ENCODE results near the gene ANXA6.
"Not testable (repeated sequence)": the region's sequence is repeated elsewhere in the genome, so short reads cannot be mapped to it uniquely, and the experiment has no call there.

ANXA6 gene

GRCh38 chr5:151179489-151179840 is 21.9 kb upstream of the ANXA6 start:
- no peaks in the 10 kb centered on the region for H3K4me1 ChIP-seq (ENCODE audit: control insufficient read depth, insufficient read depth, low read length)
- no peaks in the 10 kb centered on the region for H3K9me3 ChIP-seq (ENCODE audit: control insufficient read depth, insufficient read depth, low read length)
- H3K36me3 ChIP-seq (ENCODE audit: control insufficient read depth, insufficient read depth, low read length) = no peaks in the 10 kb centered on the region
- no peak overlapping the region for H3K9ac ChIP-seq (ENCODE audit: low read depth, low read length)
- H3K4me3 ChIP-seq (ENCODE audit: low read depth, low read length) = no peak overlapping the region
- H3K27ac ChIP-seq (ENCODE audit: low read depth, low read length) = no peak overlapping the region
- no peaks in the 10 kb centered on the region for H3K27me3 ChIP-seq (ENCODE audit: control insufficient read depth, insufficient read depth, low read length)

GRCh38 chr5:151178777-151179488 is 21.4 kb upstream of the ANXA6 start:
- Histone ChIP-seq H3K9ac (ENCODE audit: low read depth, low read length) (no peak overlapping the region), H3K36me3 (ENCODE audit: control insufficient read depth, insufficient read depth, low read length) (no peaks in the 10 kb centered on the region), H3K4me3 (ENCODE audit: low read depth, low read length) (no peak overlapping the region)

DNA sequence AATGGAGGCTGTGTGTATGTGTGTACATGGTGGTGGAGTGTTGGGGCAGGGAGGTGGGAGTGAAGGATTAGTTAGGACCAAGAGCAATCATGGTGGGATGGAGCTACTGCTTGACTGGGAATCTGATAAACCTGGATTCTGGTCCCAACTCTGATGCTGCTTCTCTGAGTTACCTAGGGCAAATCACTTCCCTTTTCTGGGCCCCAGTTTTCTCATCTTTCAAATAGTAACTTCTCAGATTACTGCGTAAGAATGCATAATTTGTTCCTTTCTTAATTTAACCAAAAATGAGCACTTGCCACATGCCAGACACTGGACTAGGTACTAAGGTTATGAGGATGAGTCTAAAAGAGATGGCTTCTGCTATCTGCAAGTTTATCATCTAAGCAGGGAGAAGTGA is 20.8 kb upstream of the ANXA6 start:
- H3K9ac ChIP-seq (ENCODE audit: low read depth, low read length) = no peak overlapping the region
- no peaks in the 10 kb centered on the region for H3K36me3 ChIP-seq (ENCODE audit: control insufficient read depth, insufficient read depth, low read length)
- no peak overlapping the region for H3K4me3 ChIP-seq (ENCODE audit: low read depth, low read length)
- H3K27me3 ChIP-seq (ENCODE audit: control insufficient read depth, insufficient read depth, low read length) = no peaks in the 10 kb centered on the region
- no peaks in the 10 kb centered on the region; the same call in 1 of the 2 replicates for H3K4me1 ChIP-seq (ENCODE audit: control insufficient read depth, insufficient read depth, low read length)
- H3K27ac ChIP-seq (ENCODE audit: low read depth, low read length) = no peak overlapping the region
- H3K9me3 ChIP-seq (ENCODE audit: control insufficient read depth, insufficient read depth, low read length) = no peaks in the 10 kb centered on the region

More at GRCh38 chr5:151178777-151179488, 21.4 kb upstream of the ANXA6 start:
- Histone ChIP-seq H3K27ac (ENCODE audit: low read depth, low read length) (no peak overlapping the region), H3K27me3 (ENCODE audit: control insufficient read depth, insufficient read depth, low read length) (no peaks in the 10 kb centered on the region), H3K4me1 (ENCODE audit: control insufficient read depth, insufficient read depth, low read length) (no peaks in the 10 kb centered on the region; the same call in 1 of the 2 replicates), H3K9me3 (ENCODE audit: control insufficient read depth, insufficient read depth, low read length) (no peaks in the 10 kb centered on the region)

- not testable (repeated sequence) for H3K27me3 ChIP-seq (ENCODE audit: control insufficient read depth, insufficient read depth, low read length); H3K9me3 ChIP-seq (ENCODE audit: control insufficient read depth, insufficient read depth, low read length); H3K4me3 ChIP-seq (ENCODE audit: low read depth, low read length); H3K27ac ChIP-seq (ENCODE audit: low read depth, low read length); H3K36me3 ChIP-seq (ENCODE audit: control insufficient read depth, insufficient read depth, low read length); H3K9ac ChIP-seq (ENCODE audit: low read depth, low read length); H3K4me1 ChIP-seq (ENCODE audit: control insufficient read depth, insufficient read depth, low read length)
These were observed 18.7 kb upstream of the ANXA6 start for GRCh38 chr5:151176268-151176667.

DNA sequence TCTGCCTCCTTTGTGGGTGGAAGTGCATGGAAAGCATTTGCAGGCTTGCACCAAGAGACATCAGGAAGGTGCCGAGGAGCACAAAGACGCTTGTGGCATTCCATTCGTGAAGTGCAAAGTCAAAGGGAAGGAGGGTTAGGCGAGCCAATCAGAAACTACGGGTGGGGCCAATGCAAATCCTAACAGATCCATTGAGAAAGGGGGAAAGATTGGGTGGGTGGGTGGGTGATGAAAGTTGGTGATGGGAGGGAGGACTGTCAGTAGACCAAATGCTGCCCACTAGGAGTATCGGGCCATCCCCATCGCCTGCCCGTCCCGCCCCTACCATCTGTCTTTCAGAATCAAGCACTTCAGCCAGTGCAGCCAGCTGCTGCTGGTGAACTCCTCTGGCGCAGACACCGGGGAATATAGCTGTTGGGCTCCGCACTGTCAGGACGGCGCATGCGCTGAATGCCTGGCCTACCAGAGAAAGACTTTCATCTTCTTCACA is 17.1 kb upstream of the ANXA6 start:
- no peak overlapping the region for H3K4me3 ChIP-seq (ENCODE audit: low read depth, low read length)
- no peak overlapping the region for H3K27ac ChIP-seq (ENCODE audit: low read depth, low read length)
- no peaks in the 10 kb centered on the region for H3K27me3 ChIP-seq (ENCODE audit: control insufficient read depth, insufficient read depth, low read length)
- H3K9me3 ChIP-seq (ENCODE audit: control insufficient read depth, insufficient read depth, low read length) = no peaks in the 10 kb centered on the region
- no peaks in the 10 kb centered on the region for H3K36me3 ChIP-seq (ENCODE audit: control insufficient read depth, insufficient read depth, low read length)
- no peak overlapping the region for H3K9ac ChIP-seq (ENCODE audit: low read depth, low read length)
- no peaks in the 10 kb centered on the region; the same call in 1 of the 2 replicates for H3K4me1 ChIP-seq (ENCODE audit: control insufficient read depth, insufficient read depth, low read length)

DNA sequence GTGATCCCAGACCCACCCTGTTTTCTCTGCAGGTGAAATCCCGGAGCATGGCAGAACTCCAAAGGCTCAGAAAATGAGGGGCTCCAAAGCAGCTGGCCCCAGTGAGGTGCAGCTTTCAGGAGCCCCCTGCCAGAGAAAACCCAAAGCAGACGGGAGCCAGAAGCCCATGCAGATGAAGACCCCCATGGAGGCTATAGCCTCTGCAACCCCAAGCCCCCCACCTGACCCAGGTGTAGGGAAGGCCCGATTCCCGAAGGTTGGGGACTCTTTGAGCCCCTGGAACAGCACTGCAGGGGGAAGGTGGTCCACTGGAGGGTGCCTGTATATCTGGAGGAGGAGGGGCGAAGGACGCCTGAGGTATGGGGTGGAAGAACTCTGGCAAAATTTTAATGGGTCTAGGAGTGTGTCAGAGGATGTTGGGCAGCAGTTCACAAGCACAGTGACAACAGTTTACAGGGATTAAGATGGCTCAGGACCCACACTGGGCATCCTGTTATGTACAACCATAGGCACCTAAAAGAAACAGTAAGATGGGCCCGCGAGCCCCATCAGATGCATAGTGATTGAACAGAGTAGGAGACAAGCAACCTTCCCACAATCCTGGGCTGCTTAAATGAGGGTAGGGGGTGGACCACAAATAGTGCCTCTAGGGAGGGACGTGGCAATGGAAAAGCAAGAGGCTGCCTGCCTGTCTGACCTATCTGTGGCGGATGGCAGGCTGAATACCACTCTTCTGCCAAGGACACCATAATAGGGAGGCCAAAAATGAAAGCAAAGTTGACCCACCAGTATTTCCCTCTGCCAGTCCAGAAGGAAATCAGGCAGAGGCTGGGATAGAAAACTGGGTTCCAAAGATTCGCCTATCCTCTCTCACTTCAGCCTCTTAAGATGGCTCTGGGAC is 16.4 kb upstream of the ANXA6 start:
- no peak overlapping the region for H3K27ac ChIP-seq (ENCODE audit: low read depth, low read length)
- no peaks in the 10 kb centered on the region for H3K27me3 ChIP-seq (ENCODE audit: control insufficient read depth, insufficient read depth, low read length)
- no peaks in the 10 kb centered on the region for H3K36me3 ChIP-seq (ENCODE audit: control insufficient read depth, insufficient read depth, low read length)
- H3K9me3 ChIP-seq (ENCODE audit: control insufficient read depth, insufficient read depth, low read length) = no peaks in the 10 kb centered on the region
- no peak overlapping the region for H3K9ac ChIP-seq (ENCODE audit: low read depth, low read length)
- no peak overlapping the region for H3K4me3 ChIP-seq (ENCODE audit: low read depth, low read length)
- H3K4me1 ChIP-seq (ENCODE audit: control insufficient read depth, insufficient read depth, low read length) = no peaks in the 10 kb centered on the region; the same call in 1 of the 2 replicates

DNA sequence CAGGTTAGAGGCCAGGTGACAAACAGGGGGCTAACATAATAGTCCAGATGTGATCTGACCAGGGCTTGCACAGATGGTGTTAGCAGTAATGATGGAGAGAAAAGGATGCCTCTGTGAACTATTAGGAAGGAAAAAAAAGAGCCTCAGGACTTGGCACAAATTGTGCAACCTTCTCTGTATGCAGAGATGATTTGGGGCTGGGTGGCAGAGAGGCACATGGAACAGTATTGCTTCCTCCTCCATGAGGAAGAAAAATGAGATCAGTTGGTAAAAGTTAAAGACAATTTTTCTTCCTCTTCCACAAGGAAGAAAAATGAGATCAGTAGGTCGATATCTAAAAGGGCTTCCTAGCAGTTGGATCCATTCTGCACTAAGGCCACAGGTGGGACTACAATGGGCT is 13.9 kb upstream of the ANXA6 start:
- no peaks in the 10 kb centered on the region for H3K27me3 ChIP-seq (ENCODE audit: control insufficient read depth, insufficient read depth, low read length)
- no peak overlapping the region for H3K27ac ChIP-seq (ENCODE audit: low read depth, low read length)
- no peak overlapping the region for H3K4me3 ChIP-seq (ENCODE audit: low read depth, low read length)
- H3K9me3 ChIP-seq (ENCODE audit: control insufficient read depth, insufficient read depth, low read length) = no peaks in the 10 kb centered on the region
- no peaks in the 10 kb centered on the region; the same call in 1 of the 2 replicates for H3K4me1 ChIP-seq (ENCODE audit: control insufficient read depth, insufficient read depth, low read length)
- no peaks in the 10 kb centered on the region for H3K36me3 ChIP-seq (ENCODE audit: control insufficient read depth, insufficient read depth, low read length)
- H3K9ac ChIP-seq (ENCODE audit: low read depth, low read length) = no peak overlapping the region

DNA sequence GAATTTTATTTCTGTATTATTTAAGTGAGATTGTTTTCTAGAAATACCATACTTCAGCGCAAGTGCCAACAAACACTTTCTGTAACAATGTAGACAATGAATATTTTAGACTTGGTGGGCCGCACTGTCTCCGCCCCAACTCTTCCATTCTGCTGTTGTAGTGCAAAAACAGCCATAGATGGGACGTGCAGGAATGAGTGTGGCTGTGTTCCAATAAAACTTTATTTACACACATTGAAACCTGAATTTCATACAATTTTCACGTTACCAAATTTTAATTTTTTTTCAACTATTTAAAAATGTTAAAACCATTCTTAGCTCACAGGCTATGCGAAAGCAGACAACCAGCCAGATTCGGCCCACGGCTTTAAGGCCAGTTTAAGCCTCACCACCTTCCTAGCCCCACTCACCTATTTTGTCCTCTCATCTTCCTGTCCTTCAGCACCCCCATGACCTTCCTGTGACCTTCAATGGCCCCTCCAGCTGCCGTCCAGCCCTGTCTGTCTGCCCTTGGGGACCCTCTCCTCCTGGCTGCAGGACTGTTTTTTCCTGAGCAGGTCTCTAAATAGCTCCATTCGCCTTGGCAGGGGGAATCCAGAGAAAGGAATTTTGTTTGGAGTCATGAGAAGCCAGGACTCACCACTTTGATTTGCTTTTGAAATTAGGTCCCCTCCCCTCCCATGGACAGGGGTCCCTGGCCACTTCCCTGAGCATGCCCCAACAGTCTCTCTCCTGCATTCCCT is 11.2 kb upstream of the ANXA6 start:
- H3K9me3 ChIP-seq (ENCODE audit: control insufficient read depth, insufficient read depth, low read length) = no peaks in the 10 kb centered on the region
- H3K36me3 ChIP-seq (ENCODE audit: control insufficient read depth, insufficient read depth, low read length) = no peaks in the 10 kb centered on the region
- no peaks in the 10 kb centered on the region for H3K4me1 ChIP-seq (ENCODE audit: control insufficient read depth, insufficient read depth, low read length)
- H3K4me3 ChIP-seq (ENCODE audit: low read depth, low read length) = no peak overlapping the region
- H3K9ac ChIP-seq (ENCODE audit: low read depth, low read length) = no peak overlapping the region
- H3K27ac ChIP-seq (ENCODE audit: low read depth, low read length) = no peak overlapping the region
- H3K27me3 ChIP-seq (ENCODE audit: control insufficient read depth, insufficient read depth, low read length) = no peaks in the 10 kb centered on the region

DNA sequence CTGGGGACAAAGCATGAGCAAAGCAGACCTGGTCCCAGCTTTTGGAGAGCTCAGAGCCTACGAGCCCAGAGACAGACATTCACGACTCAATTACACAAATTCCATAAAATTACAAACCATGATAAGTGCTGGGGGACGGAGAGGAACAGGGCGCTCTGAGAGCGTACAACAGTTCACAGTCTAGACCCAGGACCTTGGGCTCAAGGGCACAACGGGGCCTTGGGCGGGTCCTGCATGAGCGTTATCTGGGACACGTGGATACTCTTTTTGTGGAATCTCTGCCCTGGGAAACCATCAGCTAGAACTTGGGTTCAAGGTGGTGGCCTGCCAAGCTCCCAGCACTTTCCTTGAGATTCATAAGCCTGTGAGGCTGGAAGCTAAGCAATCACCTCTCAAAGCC is 9.4 kb upstream of the ANXA6 start:
- H3K36me3 ChIP-seq (ENCODE audit: control insufficient read depth, insufficient read depth, low read length) = no peaks in the 10 kb centered on the region
- H3K9me3 ChIP-seq (ENCODE audit: control insufficient read depth, insufficient read depth, low read length) = no peaks in the 10 kb centered on the region
- H3K4me1 ChIP-seq (ENCODE audit: control insufficient read depth, insufficient read depth, low read length) = no peaks in the 10 kb centered on the region
- no peak overlapping the region for H3K9ac ChIP-seq (ENCODE audit: low read depth, low read length)
- H3K27me3 ChIP-seq (ENCODE audit: control insufficient read depth, insufficient read depth, low read length) = no peaks in the 10 kb centered on the region
- no peak overlapping the region for H3K4me3 ChIP-seq (ENCODE audit: low read depth, low read length)
- no peak overlapping the region for H3K27ac ChIP-seq (ENCODE audit: low read depth, low read length)

- no peak overlapping the region for H3K4me3 ChIP-seq (ENCODE audit: low read depth, low read length)
- no peaks in the 10 kb centered on the region for H3K4me1 ChIP-seq (ENCODE audit: control insufficient read depth, insufficient read depth, low read length)
- H3K27me3 ChIP-seq (ENCODE audit: control insufficient read depth, insufficient read depth, low read length) = no peaks in the 10 kb centered on the region
- H3K36me3 ChIP-seq (ENCODE audit: control insufficient read depth, insufficient read depth, low read length) = no peaks in the 10 kb centered on the region
- H3K27ac ChIP-seq (ENCODE audit: low read depth, low read length) = no peak overlapping the region
- no peak overlapping the region for H3K9ac ChIP-seq (ENCODE audit: low read depth, low read length)
- no peaks in the 10 kb centered on the region for H3K9me3 ChIP-seq (ENCODE audit: control insufficient read depth, insufficient read depth, low read length)
These were observed 7.3 kb upstream of the ANXA6 start for GRCh38 chr5:151164687-151165392.

Measured in HUES48 (cell line).